ES-I3 (cell line): ENCODE data around the gene RWDD4.
"Not testable (repeated sequence)": the region's sequence is repeated elsewhere in the genome, so short reads cannot be mapped to it uniquely, and the experiment has no call there.

Experiments
- H3K36me3 ChIP-seq: 2 replicates; pipeline ENCODE4 v1.6.1; 2013; ENCODE audit warnings: mild to moderate bottlenecking, low read length, control low read depth, moderate library complexity; ENCODE audit not compliant: insufficient read depth
- H3K4me1 ChIP-seq: 2 replicates; pipeline ENCODE4 v1.6.1; 2013; ENCODE audit warnings: mild to moderate bottlenecking, control low read depth, low read length; ENCODE audit not compliant: insufficient read depth
- H3K9ac ChIP-seq: 2 replicates; pipeline ENCODE4 v1.6.1; 2013; ENCODE audit warnings: low read depth, mild to moderate bottlenecking, low read length, moderate library complexity
- H3K9me3 ChIP-seq: 2 replicates; pipeline ENCODE4 v1.6.1; 2013; ENCODE audit warnings: mild to moderate bottlenecking, low read length, moderate library complexity; ENCODE audit not compliant: control insufficient read depth, insufficient read depth

RWDD4 gene

GRCh38 chr4:183627286-183627685, 31.7 kb downstream of the RWDD4 start:
- not testable (repeated sequence) for H3K36me3 ChIP-seq, H3K4me1 ChIP-seq, H3K9me3 ChIP-seq

DNA sequence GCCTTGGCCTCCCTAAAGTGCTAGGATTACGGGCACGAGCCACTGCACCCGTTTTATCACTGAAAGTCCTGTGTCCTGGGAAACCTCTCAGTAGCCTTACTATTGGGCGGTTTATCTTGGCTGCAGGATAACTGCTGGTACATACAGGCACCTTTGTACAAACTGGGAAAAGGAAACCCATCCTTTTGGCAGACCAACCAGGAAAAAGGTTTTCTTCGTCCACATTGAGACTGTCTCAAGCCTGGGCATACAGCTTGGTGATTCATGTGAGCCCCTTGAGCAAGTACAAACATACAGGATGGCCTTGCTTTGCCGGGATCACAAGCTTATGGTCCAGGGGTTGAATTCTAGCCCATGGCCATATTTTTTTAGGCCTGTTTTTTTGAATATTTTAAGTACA, 32.8 kb downstream of the RWDD4 start:
- H3K36me3 ChIP-seq: no peaks in the 10 kb centered on the region
- H3K4me1 ChIP-seq: no peaks in the 10 kb centered on the region
- no peaks in the 10 kb centered on the region for H3K9me3 ChIP-seq
- no peak overlapping the region for H3K9ac ChIP-seq

More at GRCh38 chr4:183627286-183627685, 31.7 kb downstream of the RWDD4 start:
- H3K9ac ChIP-seq: not testable (repeated sequence)

DNA sequence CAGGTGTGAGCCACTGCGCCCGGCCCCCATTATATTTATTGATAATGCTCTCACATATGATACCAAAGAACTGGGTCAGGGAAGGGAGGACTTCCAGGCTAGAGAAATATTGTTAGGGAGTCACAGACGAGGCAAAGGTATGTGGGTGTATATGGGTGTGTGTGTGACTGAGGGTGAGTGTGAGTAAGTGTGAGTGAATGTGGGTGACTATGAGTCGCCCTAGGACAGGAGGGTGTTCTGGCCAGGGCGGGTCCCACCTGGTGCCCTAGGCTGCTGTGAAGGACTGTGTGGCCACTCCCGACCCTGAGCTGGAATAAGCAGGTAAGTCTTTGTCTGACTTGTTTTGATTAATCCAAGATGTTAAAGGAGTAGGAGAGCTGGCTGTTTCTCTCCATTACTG, 34.4 kb downstream of the RWDD4 start:
- H3K4me1 ChIP-seq: no peaks in the 10 kb centered on the region
- H3K9me3 ChIP-seq: no peaks in the 10 kb centered on the region
- no peaks in the 10 kb centered on the region for H3K36me3 ChIP-seq
- no peak overlapping the region for H3K9ac ChIP-seq

GRCh38 chr4:183621875-183622274, 37.1 kb downstream of the RWDD4 start:
- Histone ChIP-seq H3K9me3 (no peaks in the 10 kb centered on the region), H3K4me1 (no peaks in the 10 kb centered on the region), H3K36me3 (no peaks in the 10 kb centered on the region), H3K9ac (no peak overlapping the region)

DNA sequence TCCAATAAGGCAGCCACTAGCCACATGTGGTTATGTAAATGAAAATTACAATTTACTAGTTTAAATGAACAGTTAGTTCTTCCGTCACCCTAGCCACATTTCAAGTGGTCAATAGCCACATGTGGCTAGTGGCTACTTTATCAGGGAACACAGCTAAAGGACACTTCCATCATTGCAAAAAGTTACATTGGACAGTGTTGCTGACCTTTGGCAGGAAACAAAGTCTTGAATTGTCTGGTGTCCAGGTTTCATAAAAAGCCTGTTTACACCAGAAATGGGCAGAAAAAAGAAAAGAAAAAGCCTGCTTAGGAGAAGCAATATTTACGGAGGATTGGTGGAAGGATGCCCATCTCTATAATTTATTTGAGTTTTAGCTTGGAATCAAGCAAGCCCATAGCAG, 38.6 kb downstream of the RWDD4 start:
- no peak overlapping the region for H3K9ac ChIP-seq
- H3K9me3 ChIP-seq: no peaks in the 10 kb centered on the region
- H3K4me1 ChIP-seq: no peaks in the 10 kb centered on the region
- no peaks in the 10 kb centered on the region for H3K36me3 ChIP-seq

GRCh38 chr4:183618681-183619080, 40.3 kb downstream of the RWDD4 start:
- Histone ChIP-seq H3K9ac (no peak overlapping the region), H3K9me3 (no peaks in the 10 kb centered on the region), H3K4me1 (no peaks in the 10 kb centered on the region), H3K36me3 (no peaks in the 10 kb centered on the region)

GRCh38 chr4:183617075-183617474, 41.9 kb downstream of the RWDD4 start:
- Histone ChIP-seq H3K9ac (no peak overlapping the region), H3K9me3 (no peaks in the 10 kb centered on the region), H3K36me3 (no peaks in the 10 kb centered on the region), H3K4me1 (no peaks in the 10 kb centered on the region)

- H3K36me3 ChIP-seq: no peaks in the 10 kb centered on the region
- H3K4me1 ChIP-seq: no peaks in the 10 kb centered on the region
- no peaks in the 10 kb centered on the region for H3K9me3 ChIP-seq
- no peak overlapping the region for H3K9ac ChIP-seq
Observed at GRCh38 chr4:183612329-183613250, 46.4 kb downstream of the RWDD4 start.

DNA sequence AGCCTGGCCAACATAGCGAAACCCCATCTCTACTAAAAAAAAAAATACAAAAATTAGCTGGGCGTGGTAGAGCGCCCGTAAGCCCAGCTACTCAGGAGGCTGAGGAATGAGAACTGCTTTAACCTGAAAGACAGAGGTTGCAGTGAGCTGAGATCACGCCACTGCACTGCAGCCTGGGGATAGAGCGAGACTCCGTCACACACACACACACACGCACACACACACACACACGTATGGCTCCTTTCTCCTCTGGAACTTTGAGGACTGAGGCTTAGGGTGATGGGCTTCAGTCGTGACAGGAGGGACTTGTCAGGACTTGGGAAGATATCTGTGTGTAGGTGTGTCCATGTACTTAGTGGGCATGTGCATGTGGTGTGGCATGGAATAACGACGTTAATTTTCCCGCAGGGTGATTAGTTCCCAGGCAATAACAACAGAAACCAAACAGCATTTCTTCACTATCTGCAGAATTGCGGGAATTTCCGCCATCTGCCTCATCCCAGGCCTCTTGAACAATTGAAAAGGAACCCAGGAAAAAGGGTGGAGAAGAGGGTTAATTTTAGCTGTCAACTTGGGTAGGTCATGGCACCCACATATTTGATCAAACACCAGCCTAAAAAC, 47.7 kb downstream of the RWDD4 start:
- no peak overlapping the region for H3K9ac ChIP-seq
- no peaks in the 10 kb centered on the region for H3K4me1 ChIP-seq
- no peaks in the 10 kb centered on the region for H3K9me3 ChIP-seq
- no peaks in the 10 kb centered on the region for H3K36me3 ChIP-seq

- no peaks in the 10 kb centered on the region for H3K4me1 ChIP-seq
- H3K9me3 ChIP-seq: no peaks in the 10 kb centered on the region
- no peak overlapping the region for H3K9ac ChIP-seq
- no peaks in the 10 kb centered on the region for H3K36me3 ChIP-seq
Observed at GRCh38 chr4:183610613-183611012, 48.4 kb downstream of the RWDD4 start.

GRCh38 chr4:183610033-183610432, 49.0 kb downstream of the RWDD4 start:
- Histone ChIP-seq H3K9ac (no peak overlapping the region), H3K9me3 (no peaks in the 10 kb centered on the region), H3K4me1 (no peaks in the 10 kb centered on the region), H3K36me3 (no peaks in the 10 kb centered on the region)

DNA sequence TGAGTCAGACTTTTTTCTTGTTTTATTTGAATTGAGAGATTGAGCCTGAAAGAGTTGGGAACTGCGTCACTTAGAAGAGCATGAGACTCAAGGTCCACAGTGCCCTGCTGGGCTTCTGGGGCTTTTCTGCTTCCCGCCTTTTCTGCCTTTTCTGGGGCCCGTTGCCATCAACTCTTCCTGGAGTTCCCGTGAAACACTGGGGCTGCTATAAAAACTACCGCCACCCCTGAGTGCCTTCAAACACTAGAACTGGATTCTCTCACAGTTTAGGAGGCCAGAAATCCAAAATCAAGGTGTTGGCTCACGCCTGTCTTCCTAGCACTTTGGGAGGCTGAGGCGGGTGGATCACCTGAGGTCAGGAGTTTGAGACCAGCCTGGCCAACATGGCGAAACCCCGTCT, 49.8 kb downstream of the RWDD4 start:
- no peak overlapping the region for H3K9ac ChIP-seq
- no peaks in the 10 kb centered on the region for H3K36me3 ChIP-seq
- H3K4me1 ChIP-seq: no peaks in the 10 kb centered on the region
- H3K9me3 ChIP-seq: no peaks in the 10 kb centered on the region

DNA sequence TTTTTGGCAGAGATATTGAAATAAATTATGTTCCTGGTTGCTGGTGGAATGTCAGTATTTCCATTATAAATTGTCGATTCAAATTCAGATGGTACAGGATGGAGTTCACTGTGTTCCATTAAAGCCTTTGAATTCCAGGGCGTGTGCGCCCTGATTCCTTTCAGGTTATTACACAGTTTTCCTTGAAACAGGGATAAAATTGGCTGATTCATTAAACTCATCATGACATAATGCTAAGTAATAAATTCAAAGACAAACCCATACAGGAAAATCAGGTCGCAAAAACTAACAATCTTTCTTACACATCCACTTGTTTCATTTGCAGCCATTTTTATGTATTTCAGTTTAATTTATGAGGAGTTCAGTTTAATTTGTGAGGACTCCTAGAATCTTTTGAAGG, 51.1 kb downstream of the RWDD4 start:
- no peaks in the 10 kb centered on the region for H3K9me3 ChIP-seq
- H3K36me3 ChIP-seq: no peaks in the 10 kb centered on the region
- no peak overlapping the region for H3K9ac ChIP-seq
- H3K4me1 ChIP-seq: no peaks in the 10 kb centered on the region

- no peaks in the 10 kb centered on the region for H3K36me3 ChIP-seq
- no peaks in the 10 kb centered on the region for H3K4me1 ChIP-seq
- no peaks in the 10 kb centered on the region for H3K9me3 ChIP-seq
- no peak overlapping the region for H3K9ac ChIP-seq
Observed at GRCh38 chr4:183602557-183603027, 56.4 kb downstream of the RWDD4 start.

DNA sequence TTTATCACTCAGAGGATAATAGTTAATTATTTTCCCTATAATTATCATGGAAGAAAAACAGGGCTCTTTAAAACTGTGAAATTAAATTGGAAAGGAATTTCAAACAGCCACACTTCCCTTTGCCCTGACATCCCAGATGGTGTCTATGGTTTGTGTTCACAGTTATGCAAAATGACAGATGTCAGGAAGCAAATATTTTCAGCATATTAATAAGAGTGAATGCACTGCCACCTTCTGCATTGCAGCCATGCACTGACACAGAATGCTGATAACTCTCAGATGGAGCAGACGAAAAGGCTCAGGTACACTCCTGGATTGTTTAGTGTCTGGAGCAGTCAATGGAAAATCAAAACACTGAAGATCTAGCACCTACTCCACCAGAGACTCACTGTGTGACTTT, 57.6 kb downstream of the RWDD4 start:
- no peaks in the 10 kb centered on the region for H3K9me3 ChIP-seq
- H3K4me1 ChIP-seq: no peaks in the 10 kb centered on the region
- H3K36me3 ChIP-seq: no peaks in the 10 kb centered on the region
- no peak overlapping the region for H3K9ac ChIP-seq
